H1 (cell line): ENCODE results near the gene ABHD8. TPM values are rescaled to one million over a fixed set of nuclear protein-coding genes. Genes with fewer than 3 reads are reported as not detected.

Experiments
- CTCF ChIA-PET: fragments of 300-600 bp; sonication (Branson Sonifier 250); formaldehyde crosslinking; loops from one replicate; lab custom pipeline; 2021; ENCODE audit not compliant: partially characterized antibody; lab: Charles Lee
- POLR2A ChIA-PET: fragments of 300-600 bp; sonication (Branson Sonifier 250); formaldehyde crosslinking; loops from one replicate; lab custom pipeline; 2021; ENCODE audit warnings: inconsistent platforms; ENCODE audit not compliant: partially characterized antibody; lab: Charles Lee
- DNase-seq, 2 experiments: peaks; one replicate each; pipeline versions ENCODE4 v3.0.0 to v3.0.0-alpha.2; 2010 to 2022; ENCODE audit warnings: low spot score in 2 of 2, low read depth in 1 of 2, mixed read lengths in 1 of 2
- FAIRE-seq: peaks from 2 replicates; lab custom pipeline; 2011; peaks lifted over from hg19 to GRCh38; lab: Jason Lieb, UNC
- H2AFZ ChIP-seq: 2 replicates; pipeline ENCODE4 v1.8.1; 2012; ENCODE audit warnings: low read length, inconsistent platforms
- H2AK5ac ChIP-seq: 2 replicates; pipeline ENCODE4 v1.6.1; 2013; ENCODE audit warnings: low read depth, low read length
- H2BK120ac ChIP-seq: replicated peaks from 2 replicates; pipeline ENCODE3; 2013; ENCODE audit warnings: low read depth, low read length, inconsistent platforms
- H2BK12ac ChIP-seq: 2 replicates; pipeline ENCODE4 v1.6.1; 2013; ENCODE audit warnings: low read depth, low read length
- H2BK15ac ChIP-seq: 2 replicates; pipeline ENCODE4 v1.6.1; 2013; ENCODE audit warnings: low read length
- H2BK20ac ChIP-seq: 2 replicates; pipeline ENCODE4 v1.6.1; 2013; ENCODE audit warnings: low read length
- H2BK5ac ChIP-seq: 2 replicates; pipeline ENCODE4 v1.6.1; 2013; ENCODE audit warnings: low read depth, low read length
- H3K14ac ChIP-seq: 2 replicates; pipeline ENCODE4 v1.6.1; 2013; ENCODE audit warnings: inconsistent platforms; ENCODE audit not compliant: insufficient read length
- H3K18ac ChIP-seq: 2 replicates; pipeline ENCODE4 v1.6.1; 2013; ENCODE audit warnings: low read length; ENCODE audit errors: extremely low read depth
- H3K23ac ChIP-seq: 2 replicates; pipeline ENCODE4 v1.6.1; 2013; ENCODE audit warnings: inconsistent platforms; ENCODE audit not compliant: insufficient read length
- H3K23me2 ChIP-seq: 2 replicates; pipeline ENCODE4 v1.6.1; 2013; ENCODE audit warnings: low read depth, low read length
- H3K27ac ChIP-seq: 2 replicates; pipeline ENCODE4 v1.6.1; 2011; ENCODE audit warnings: low read depth, low read length, inconsistent platforms
- H3K27me3 ChIP-seq, 4 experiments: replicated peaks in 1 of 4; 1 replicate in 1 of 4; 2 replicates in 3 of 4; pipeline versions ENCODE4 v1.6.1 to v1.8.1; 2011 to 2013; ENCODE audit warnings: low read length in 3 of 4, mild to moderate bottlenecking in 3 of 4, inconsistent platforms in 2 of 4, mixed read lengths in 2 of 4, moderate library complexity in 1 of 4; ENCODE audit not compliant: control insufficient read depth in 3 of 4, insufficient read depth in 3 of 4; ENCODE audit errors: extremely low read depth in 1 of 4
- H3K36me3 ChIP-seq, 4 experiments: 2 replicates each; pipeline versions ENCODE4 v1.6.1 to v1.8.1; 2011 to 2013; ENCODE audit warnings: mild to moderate bottlenecking in 4 of 4, low read length in 3 of 4, moderate library complexity in 2 of 4, control low read depth in 1 of 4, inconsistent platforms in 1 of 4; ENCODE audit not compliant: insufficient read depth in 4 of 4, control insufficient read depth in 2 of 4
- H3K4ac ChIP-seq: replicated peaks from 2 replicates; pipeline ENCODE3; 2013; ENCODE audit warnings: low read length, low read depth, mixed read lengths, inconsistent platforms; ENCODE audit not compliant: insufficient read length
- H3K4me1 ChIP-seq, 4 experiments: replicated peaks in 1 of 4; 1 replicate in 1 of 4; 2 replicates in 3 of 4; pipeline versions ENCODE4 v1.6.1 to v1.8.1; 2011 to 2013; ENCODE audit warnings: low read length in 3 of 4, inconsistent platforms in 2 of 4, mixed read lengths in 1 of 4; ENCODE audit not compliant: insufficient read depth in 4 of 4, control insufficient read depth in 3 of 4
- H3K4me2 ChIP-seq, 2 experiments: 2 replicates each; pipeline versions ENCODE4 v1.6.1 to v1.8.1; 2011 to 2013; ENCODE audit warnings: low read depth in 2 of 2, low read length in 2 of 2, control low read depth in 1 of 2, inconsistent platforms in 1 of 2, mild to moderate bottlenecking in 1 of 2; ENCODE audit not compliant: insufficient read depth in 1 of 2
- H3K4me3 ChIP-seq, 4 experiments: fragments of 200-600, 300-600 bp in 1 of 4; sonication (generic), shearing (Covaris generic), sonication (Bioruptor Twin) in 1 of 4; 2 replicates each; pipeline versions ENCODE4 v1.5.1 to v1.8.1; 2011 to 2016; ENCODE audit warnings: low read length in 4 of 4, low read depth in 3 of 4, control low read depth in 2 of 4, inconsistent platforms in 2 of 4, mild to moderate bottlenecking in 2 of 4, mixed read lengths in 1 of 4, moderate library complexity in 1 of 4; ENCODE audit not compliant: insufficient read depth in 2 of 4; ENCODE audit errors: extremely low read depth in 1 of 4
- H3K56ac ChIP-seq: replicated peaks from 2 replicates; pipeline ENCODE3; 2013; ENCODE audit warnings: low read depth, mild to moderate bottlenecking, mixed read lengths, low read length, inconsistent platforms; ENCODE audit not compliant: insufficient read length
- H3K79me1 ChIP-seq: 2 replicates; pipeline ENCODE4 v1.6.1; 2013; ENCODE audit warnings: low read depth, low read length, control low read depth
- H3K79me2 ChIP-seq, 2 experiments: 2 replicates each; pipeline versions ENCODE4 v1.6.1 to v1.8.1; 2012 to 2013; ENCODE audit warnings: low read length in 2 of 2, mild to moderate bottlenecking in 2 of 2, inconsistent platforms in 1 of 2; ENCODE audit not compliant: insufficient read depth in 2 of 2, control insufficient read depth in 1 of 2
- H3K9ac ChIP-seq, 4 experiments: replicated peaks in 1 of 4; 1 replicate in 1 of 4; 2 replicates in 3 of 4; pipeline versions ENCODE4 v1.6.1 to v1.8.1; 2011 to 2013; ENCODE audit warnings: low read depth in 3 of 4, low read length in 3 of 4, control low read depth in 2 of 4, mild to moderate bottlenecking in 2 of 4, moderate library complexity in 2 of 4, inconsistent platforms in 1 of 4; ENCODE audit errors: extremely low read depth in 1 of 4
- H3K9me3 ChIP-seq, 2 experiments: 2 replicates each; pipeline versions ENCODE4 v1.6.1 to v1.8.1; 2012 to 2013; ENCODE audit warnings: mild to moderate bottlenecking in 2 of 2, moderate library complexity in 2 of 2, control low read depth in 1 of 2, inconsistent platforms in 1 of 2, low read depth in 1 of 2, low read length in 1 of 2, mixed read lengths in 1 of 2; ENCODE audit not compliant: insufficient read depth in 2 of 2
- H4K20me1 ChIP-seq, 2 experiments: replicated peaks in 1 of 2; 2 replicates each; pipeline versions ENCODE3 to v1.8.1; 2011 to 2013; ENCODE audit warnings: inconsistent platforms in 2 of 2, low read length in 2 of 2, mild to moderate bottlenecking in 1 of 2; ENCODE audit not compliant: insufficient read depth in 2 of 2, control insufficient read depth in 1 of 2
- H4K5ac ChIP-seq: 2 replicates; pipeline ENCODE4 v1.6.1; 2013; ENCODE audit warnings: low read length, low read depth, mixed read lengths, inconsistent platforms; ENCODE audit not compliant: insufficient read length
- H4K8ac ChIP-seq: 2 replicates; pipeline ENCODE4 v1.8.0; 2013; ENCODE audit warnings: mild to moderate bottlenecking, moderate library complexity, low read length, inconsistent platforms; ENCODE audit not compliant: insufficient read depth; ENCODE audit errors: extremely low read depth
- H4K91ac ChIP-seq: replicated peaks from 2 replicates; pipeline ENCODE3; 2013; ENCODE audit warnings: low read length, mixed read lengths, inconsistent platforms; ENCODE audit not compliant: insufficient read length
- BRCA1 ChIP-seq: IDR thresholded peaks from 2 replicates; pipeline ENCODE4 v1.6.1; 2012; ENCODE audit warnings: low read depth, low read length, improper control_type of control experiment
- KDM1A ChIP-seq: fragments of 200-600, 300-600 bp; sonication (generic); IDR thresholded peaks from 2 replicates; pipeline ENCODE4 v1.7.1; 2016; ENCODE audit warnings: mild to moderate bottlenecking, low read length, borderline replicate concordance
- WGBS, 2 experiments: shearing (Covaris generic) in 1 of 2; methylation state at CpG; one replicate each; pipeline versions ENCODE4 v1.1.6 to v1.1.7; 2013 to 2015; ENCODE audit warnings: low lambda C conversion rate in 2 of 2, mixed read lengths in 2 of 2, inconsistent platforms in 1 of 2, low coverage in 1 of 2, missing lambda C conversion rate in 1 of 2; ENCODE audit not compliant: insufficient replicate concordance in 2 of 2, insufficient coverage in 1 of 2, insufficient read length in 1 of 2; ENCODE audit errors: extremely low coverage in 1 of 2, missing lambda C conversion rate in 1 of 2; 5-methylcytosine and 5-hydroxymethylcytosine counted together
- polyA plus RNA-seq, 7 experiments: library from polyadenylated mRNA; depleted of rRNA in 3 of 7; stranded (reverse) in 5 of 7; unstranded in 2 of 7; fragments of >200 nt in 5 of 7; fragments of 200-250 nt in 2 of 7; gene quantifications; 1 replicate in 5 of 7; 2 replicates in 1 of 7; 4 replicates in 1 of 7; pipeline versions ENCODE4 v1.2.1 to v1.2.3, GENCODE V29; 2011 to 2013; ENCODE audit warnings: missing spikeins in 2 of 7, mixed read lengths in 2 of 7
- total RNA-seq: library from RNA; stranded (reverse); fragmentation: NEBNext Ultra II Directional; extraction: Animal tissue kit (Norgen Biotek cat#: 25700); gene quantifications from 2 replicates; pipeline ENCODE4 v1.2.1, GENCODE V29; 2021

The ABHD8 gene
- total and polyA plus RNA-seq, 2 of the 8 experiments (the other 6 are each of a cell fraction or from before 2014, with no cell fraction given), result 11.3 to 18.7 TPM

GRCh38 chr19:17249887-17250548 is 53.2 kb downstream of the ABHD8 start:
- Histone ChIP-seq H2BK12ac (peak overlapping the region; percentile 68; the same call in 1 of the 2 replicates), H2AFZ (no peak overlapping the region), H3K36me3 (peaks cover 0 to 3% (median 1%) of the 10 kb centered on the region in 4 experiments; a peak in 1 of 8 replicates), H2BK5ac (peak overlapping the region; percentile 71), H3K56ac (no peak overlapping the region), H4K5ac (no peak overlapping the region), H3K79me1 (no peaks in the 10 kb centered on the region), H2BK15ac (0 out of 2 replicates have a peak overlapping the region, but pooled peaks have one; percentile 46), H3K9ac (no peak overlapping the region), H2BK120ac (no peak overlapping the region), H3K23ac (no peak overlapping the region), H3K9me3 (no peaks in the 10 kb centered on the region), H3K14ac (no peak overlapping the region), H3K18ac (no peak overlapping the region), H2BK20ac (0 out of 2 replicates have a peak overlapping the region, but pooled peaks have one; percentile 18), H3K4me3 (no peak overlapping the region), H3K4me1 (peaks cover 0 to 21% (median 17%) of the 10 kb centered on the region in 4 experiments; a peak in 6 of 7 replicates), H2AK5ac (peak overlapping the region; percentile 65; the same call in 1 of the 2 replicates), H3K79me2 (peaks cover 0 to 3% of the 10 kb centered on the region in 2 experiments; a peak in 2 of 4 replicates), H4K91ac (peak overlapping the region; percentile 74), H3K4ac (peak overlapping the region; percentile 85), H3K23me2 (no peaks in the 10 kb centered on the region; the same call in 1 of the 2 replicates), H4K20me1 (no peaks in the 10 kb centered on the region), H3K27me3 (no peaks in the 10 kb centered on the region), H3K4me2 (no peak overlapping the region), H3K27ac (no peak overlapping the region), H4K8ac (no peak overlapping the region)
- ChIA-PET CTCF (interaction anchor here (1.0 to 4.3 kb wide), 6 partner anchors 10 to 33 kb away, joined by 4 to 35 read pairs (median 8); partner anchors contain the start of genes BABAM1 and OCEL1), POLR2A (interaction anchor here (0.6 to 4.2 kb wide), 11 partner anchors 8 to 71 kb away, joined by 3 to 44 read pairs (median 4); partner anchors contain the start of genes BABAM1 and USHBP1)
- DNase-seq (no peak), FAIRE-seq (no peak)
- WGBS, 2 experiments, result 95% methylated on average over 15 of the region's 15 CpGs; no CpG with 5 or more reads in 1 of the 2 experiments
- TF ChIP-seq BRCA1, result no peak
- no peak for TF ChIP-seq KDM1A
